ENCODE measurements around the gene BBX.
A peak's percentile ranks its signal among the peaks of the same experiment; 100 is the strongest.
"Not testable (repeated sequence)": the region's sequence is repeated elsewhere in the genome, so short reads cannot be mapped to it uniquely, and the experiment has no call there.

Gene BBX

GRCh38 chr3:107562969-107563529 lies 40.3 kb downstream of the BBX start:
- H3K27me3 Mint-ChIP-seq, result no peaks in the 10 kb centered on the region
- H3K9me3 Mint-ChIP-seq, result no peaks in the 10 kb centered on the region
- H3K4me3 Mint-ChIP-seq, result no peak overlapping the region
- no peak overlapping the region for H3K27ac Mint-ChIP-seq
- no peak for DNase-seq
- H3K4me1 Mint-ChIP-seq (ENCODE audit: low read depth), result peaks cover 58% of the 10 kb centered on the region
- no peaks in the 10 kb centered on the region for H3K36me3 Mint-ChIP-seq (ENCODE audit: low read depth)

- H3K9me3 Mint-ChIP-seq; H3K36me3 Mint-ChIP-seq (ENCODE audit: low read depth); H3K27ac Mint-ChIP-seq; DNase-seq; H3K4me3 Mint-ChIP-seq; H3K27me3 Mint-ChIP-seq: not testable (repeated sequence)
- peaks cover 45% of the 10 kb centered on the region for H3K4me1 Mint-ChIP-seq (ENCODE audit: low read depth)
These were observed 42.5 kb downstream of the BBX start for GRCh38 chr3:107565244-107565643.

GRCh38 chr3:107571089-107571488 lies 48.3 kb downstream of the BBX start:
- not testable (repeated sequence) for H3K27ac Mint-ChIP-seq, DNase-seq
- H3K4me1 Mint-ChIP-seq (ENCODE audit: low read depth), result peaks cover 19% of the 10 kb centered on the region

GRCh38 chr3:107571492-107571891 lies 48.7 kb downstream of the BBX start:
- not testable (repeated sequence) for H3K27me3 Mint-ChIP-seq; H3K36me3 Mint-ChIP-seq (ENCODE audit: low read depth); H3K9me3 Mint-ChIP-seq; H3K4me3 Mint-ChIP-seq; DNase-seq; H3K27ac Mint-ChIP-seq
- H3K4me1 Mint-ChIP-seq (ENCODE audit: low read depth), result peaks cover 20% of the 10 kb centered on the region

More at GRCh38 chr3:107571089-107571488, 48.3 kb downstream of the BBX start:
- not testable (repeated sequence) for H3K4me3 Mint-ChIP-seq; H3K9me3 Mint-ChIP-seq; H3K27me3 Mint-ChIP-seq; H3K36me3 Mint-ChIP-seq (ENCODE audit: low read depth)

GRCh38 chr3:107574650-107575049 lies 51.9 kb downstream of the BBX start:
- H3K4me3 Mint-ChIP-seq, result no peak overlapping the region
- no peaks in the 10 kb centered on the region for H3K36me3 Mint-ChIP-seq (ENCODE audit: low read depth)
- H3K9me3 Mint-ChIP-seq, result no peaks in the 10 kb centered on the region
- H3K27ac Mint-ChIP-seq, result no peak overlapping the region
- H3K27me3 Mint-ChIP-seq, result no peaks in the 10 kb centered on the region
- DNase-seq, result no peak
- H3K4me1 Mint-ChIP-seq (ENCODE audit: low read depth), result peaks cover 37% of the 10 kb centered on the region

- Mint-ChIP-seq H3K27me3 (no peaks in the 10 kb centered on the region), H3K36me3 (ENCODE audit: low read depth) (no peaks in the 10 kb centered on the region), H3K4me3 (no peak overlapping the region), H3K27ac (no peak overlapping the region), H3K9me3 (no peaks in the 10 kb centered on the region), H3K4me1 (ENCODE audit: low read depth) (peaks cover 35% of the 10 kb centered on the region)
- no peak for DNase-seq
These were observed 55.3 kb downstream of the BBX start for GRCh38 chr3:107578091-107578490.

- H3K36me3 Mint-ChIP-seq (ENCODE audit: low read depth), result no peaks in the 10 kb centered on the region
- H3K9me3 Mint-ChIP-seq, result no peaks in the 10 kb centered on the region
- no peak overlapping the region for H3K4me3 Mint-ChIP-seq
- no peak overlapping the region for H3K27ac Mint-ChIP-seq
- H3K4me1 Mint-ChIP-seq (ENCODE audit: low read depth), result peaks cover 37% of the 10 kb centered on the region
- H3K27me3 Mint-ChIP-seq, result no peaks in the 10 kb centered on the region
- DNase-seq, result no peak
These were observed 55.8 kb downstream of the BBX start for GRCh38 chr3:107578523-107578922.

GRCh38 chr3:107579371-107579770 lies 56.6 kb downstream of the BBX start:
- Mint-ChIP-seq H3K27ac (no peak overlapping the region), H3K4me3 (no peak overlapping the region), H3K36me3 (ENCODE audit: low read depth) (no peaks in the 10 kb centered on the region), H3K4me1 (ENCODE audit: low read depth) (peaks cover 37% of the 10 kb centered on the region), H3K9me3 (no peaks in the 10 kb centered on the region), H3K27me3 (no peaks in the 10 kb centered on the region)
- no peak for DNase-seq

- H3K4me1 Mint-ChIP-seq (ENCODE audit: low read depth), result peaks cover 37% of the 10 kb centered on the region
- H3K9me3 Mint-ChIP-seq, result no peaks in the 10 kb centered on the region
- H3K4me3 Mint-ChIP-seq, result no peak overlapping the region
- peaks cover 4% of the 10 kb centered on the region for H3K36me3 Mint-ChIP-seq (ENCODE audit: low read depth)
- DNase-seq, result no peak
- no peak overlapping the region for H3K27ac Mint-ChIP-seq
- no peaks in the 10 kb centered on the region for H3K27me3 Mint-ChIP-seq
These were observed 58.5 kb downstream of the BBX start for GRCh38 chr3:107581230-107581629.

GRCh38 chr3:107588217-107588616 lies 65.5 kb downstream of the BBX start:
- no peak overlapping the region for H3K4me3 Mint-ChIP-seq
- no peak for DNase-seq
- peaks cover 6% of the 10 kb centered on the region for H3K36me3 Mint-ChIP-seq (ENCODE audit: low read depth)
- H3K9me3 Mint-ChIP-seq, result no peaks in the 10 kb centered on the region
- no peaks in the 10 kb centered on the region for H3K27me3 Mint-ChIP-seq
- peaks cover 30% of the 10 kb centered on the region for H3K4me1 Mint-ChIP-seq (ENCODE audit: low read depth)
- H3K27ac Mint-ChIP-seq, result peak overlapping the region; percentile 2

GRCh38 chr3:107589454-107589853 lies 66.7 kb downstream of the BBX start:
- H3K9me3 Mint-ChIP-seq, result no peaks in the 10 kb centered on the region
- peaks cover 30% of the 10 kb centered on the region for H3K4me1 Mint-ChIP-seq (ENCODE audit: low read depth)
- peaks cover 6% of the 10 kb centered on the region for H3K36me3 Mint-ChIP-seq (ENCODE audit: low read depth)
- no peak for DNase-seq
- H3K4me3 Mint-ChIP-seq, result peak overlapping the region; percentile 3
- H3K27ac Mint-ChIP-seq, result peak overlapping the region; percentile 78
- no peaks in the 10 kb centered on the region for H3K27me3 Mint-ChIP-seq

GRCh38 chr3:107590786-107591185 lies 68.0 kb downstream of the BBX start:
- peak overlapping the region; percentile 9 for H3K27ac Mint-ChIP-seq
- H3K4me1 Mint-ChIP-seq (ENCODE audit: low read depth), result peaks cover 40% of the 10 kb centered on the region
- no peaks in the 10 kb centered on the region for H3K9me3 Mint-ChIP-seq
- DNase-seq, result no peak
- H3K36me3 Mint-ChIP-seq (ENCODE audit: low read depth), result peaks cover 2% of the 10 kb centered on the region
- no peak overlapping the region for H3K4me3 Mint-ChIP-seq
- H3K27me3 Mint-ChIP-seq, result no peaks in the 10 kb centered on the region

GRCh38 chr3:107592073-107592472 lies 69.3 kb downstream of the BBX start:
- Mint-ChIP-seq H3K27ac (no peak overlapping the region), H3K4me3 (no peak overlapping the region), H3K27me3 (no peaks in the 10 kb centered on the region), H3K4me1 (ENCODE audit: low read depth) (peaks cover 48% of the 10 kb centered on the region), H3K36me3 (ENCODE audit: low read depth) (peaks cover 2% of the 10 kb centered on the region), H3K9me3 (no peaks in the 10 kb centered on the region)
- DNase-seq, result no peak

- no peak for DNase-seq
- Mint-ChIP-seq H3K27ac (no peak overlapping the region), H3K27me3 (no peaks in the 10 kb centered on the region), H3K4me1 (ENCODE audit: low read depth) (peaks cover 49% of the 10 kb centered on the region), H3K4me3 (no peak overlapping the region), H3K9me3 (no peaks in the 10 kb centered on the region), H3K36me3 (ENCODE audit: low read depth) (no peaks in the 10 kb centered on the region)
These were observed 72.1 kb downstream of the BBX start for GRCh38 chr3:107594870-107595269.

GRCh38 chr3:107596639-107597038 lies 73.9 kb downstream of the BBX start:
- peak overlapping the region; percentile 39 for H3K27ac Mint-ChIP-seq
- H3K27me3 Mint-ChIP-seq, result no peaks in the 10 kb centered on the region
- DNase-seq, result no peak
- peaks cover 58% of the 10 kb centered on the region for H3K4me1 Mint-ChIP-seq (ENCODE audit: low read depth)
- no peak overlapping the region for H3K4me3 Mint-ChIP-seq
- H3K36me3 Mint-ChIP-seq (ENCODE audit: low read depth), result peaks cover 6% of the 10 kb centered on the region
- H3K9me3 Mint-ChIP-seq, result no peaks in the 10 kb centered on the region
